Activated naive CD4-positive, alpha-beta T cell treated with anti-CD3 and anti-CD28 coated beads, Interleukin-2, amount 50 U/mL, for 16 hours (primary cell): ENCODE results near the gene SEPTIN6.
"Not testable (repeated sequence)": the region's sequence is repeated elsewhere in the genome, so short reads cannot be mapped to it uniquely, and the experiment has no call there.

Source experiments
- DNase-seq: peaks from one replicate; pipeline ENCODE4 v3.0.0-alpha.2; 2020

The SEPTIN6 gene

DNA sequence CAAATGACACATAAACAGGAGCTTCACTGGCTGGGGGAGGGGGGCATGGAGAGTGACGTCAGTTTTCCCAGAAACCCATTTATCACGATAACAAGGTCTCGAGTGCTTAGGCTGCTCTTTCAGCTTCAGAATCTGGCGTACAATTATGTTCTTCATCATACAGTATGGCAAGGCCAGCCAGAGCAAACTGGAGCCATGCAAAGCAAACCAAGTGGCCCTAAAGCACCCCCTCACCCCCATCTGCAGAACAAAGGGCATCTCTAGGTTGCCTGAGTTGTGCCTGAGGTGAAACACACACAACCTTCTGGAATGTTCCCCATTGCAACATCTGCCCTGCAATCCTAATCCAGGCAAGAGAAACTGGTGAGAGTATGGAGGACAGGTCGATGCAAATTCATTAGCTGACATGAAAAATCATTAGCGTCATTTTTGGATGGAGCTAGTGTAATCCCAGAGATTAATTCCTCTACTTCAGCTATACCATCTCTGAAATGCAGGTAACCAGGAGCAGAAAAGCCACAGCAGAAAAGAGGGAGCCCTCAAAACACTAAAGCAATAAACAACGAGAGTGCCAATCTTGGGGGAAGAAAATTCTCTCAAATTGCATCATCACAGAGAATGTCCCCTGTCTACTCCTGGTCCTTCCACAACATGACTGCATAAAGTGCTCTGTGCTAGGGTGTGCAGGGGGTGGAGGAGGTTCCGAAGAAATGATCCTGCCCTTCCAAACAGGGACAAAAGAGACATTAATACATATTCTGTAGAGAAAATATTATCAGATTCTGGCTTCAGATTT is 1.8 kb downstream of the SEPTIN6 start:
- DNase-seq = peak; percentile 73

DNA sequence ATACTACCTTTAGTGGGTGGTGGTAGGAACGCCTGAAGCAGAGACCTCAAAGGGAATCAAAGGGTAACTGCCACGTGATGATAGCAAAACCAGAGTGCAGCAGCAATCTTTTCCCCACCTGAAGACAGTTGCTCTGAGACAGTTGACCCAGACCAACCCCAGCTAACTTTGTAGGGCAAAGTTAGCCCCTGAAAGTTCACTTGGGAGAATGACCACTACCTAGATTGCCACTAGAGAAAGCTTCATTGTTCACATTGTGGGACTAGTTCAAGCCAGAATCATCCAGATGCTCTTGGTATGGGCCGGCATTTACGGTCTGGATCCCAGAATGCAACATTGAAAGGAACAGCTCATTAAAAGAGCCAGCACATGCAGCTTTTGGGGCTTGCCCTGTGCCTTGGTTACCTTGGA is 4.1 kb downstream of the SEPTIN6 start:
- peak; percentile 31 for DNase-seq

DNA sequence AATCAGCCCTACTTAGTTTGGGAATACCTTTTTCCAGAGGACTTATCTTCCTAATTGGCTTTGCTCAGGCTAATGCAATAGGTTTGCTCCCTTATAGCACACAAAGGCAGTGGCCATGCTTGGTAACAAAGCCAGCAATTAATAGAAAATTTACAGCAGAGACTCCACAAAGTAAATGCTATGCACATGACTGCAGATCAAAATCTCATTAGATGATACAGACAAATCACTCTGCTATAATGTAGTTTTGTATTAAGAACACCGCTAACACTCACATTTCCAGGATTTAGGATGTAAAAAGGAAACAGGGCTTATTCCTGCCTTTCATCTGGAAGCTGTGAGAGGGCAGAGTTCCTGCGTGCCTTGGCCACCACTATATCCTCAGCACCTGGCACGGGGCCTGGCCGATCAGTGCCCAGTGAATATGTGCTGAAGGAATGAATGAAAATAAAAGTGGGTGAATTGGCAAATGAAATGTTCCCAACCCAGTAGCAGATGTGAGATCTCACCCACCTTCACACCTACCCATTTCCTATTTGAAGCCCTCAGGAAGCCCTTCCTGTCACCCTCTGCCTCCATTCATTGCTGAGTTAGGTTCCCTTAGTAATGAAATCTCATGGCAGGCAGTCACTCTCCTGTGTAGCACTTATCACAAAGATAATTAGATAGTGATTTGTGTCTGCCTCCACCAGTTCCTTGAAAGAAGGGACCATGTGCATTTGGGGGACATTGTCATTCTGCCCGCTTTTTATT is 5.1 kb downstream of the SEPTIN6 start:
- no peak for DNase-seq

GRCh38 chrX:119686087-119686691 is 6.8 kb downstream of the SEPTIN6 start:
- no peak for DNase-seq

- DNase-seq = no peak
Measured at GRCh38 chrX:119685225-119686066, 7.5 kb downstream of the SEPTIN6 start.

DNA sequence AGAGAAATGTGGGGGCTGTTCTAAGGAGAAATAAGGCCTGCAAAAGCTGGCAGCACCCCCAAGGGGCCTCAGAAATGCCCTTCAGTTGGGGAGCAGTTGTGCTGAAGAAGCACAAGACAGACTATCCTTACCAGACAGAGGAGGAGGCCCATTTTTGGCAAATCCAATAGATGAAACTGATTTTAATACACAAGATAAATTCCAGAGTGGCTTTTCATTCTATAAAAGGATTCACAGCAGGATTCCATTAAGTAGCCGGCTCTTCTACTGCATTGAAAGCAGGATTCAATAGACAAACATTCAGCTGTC is 8.1 kb downstream of the SEPTIN6 start:
- DNase-seq = no peak

GRCh38 chrX:119684312-119684711 is 8.7 kb downstream of the SEPTIN6 start:
- DNase-seq = not testable (repeated sequence)

- DNase-seq = no peak
Measured at GRCh38 chrX:119682019-119682989, 10.7 kb downstream of the SEPTIN6 start.

- DNase-seq = no peak
Measured at GRCh38 chrX:119677654-119677981, 15.3 kb downstream of the SEPTIN6 start.

DNA sequence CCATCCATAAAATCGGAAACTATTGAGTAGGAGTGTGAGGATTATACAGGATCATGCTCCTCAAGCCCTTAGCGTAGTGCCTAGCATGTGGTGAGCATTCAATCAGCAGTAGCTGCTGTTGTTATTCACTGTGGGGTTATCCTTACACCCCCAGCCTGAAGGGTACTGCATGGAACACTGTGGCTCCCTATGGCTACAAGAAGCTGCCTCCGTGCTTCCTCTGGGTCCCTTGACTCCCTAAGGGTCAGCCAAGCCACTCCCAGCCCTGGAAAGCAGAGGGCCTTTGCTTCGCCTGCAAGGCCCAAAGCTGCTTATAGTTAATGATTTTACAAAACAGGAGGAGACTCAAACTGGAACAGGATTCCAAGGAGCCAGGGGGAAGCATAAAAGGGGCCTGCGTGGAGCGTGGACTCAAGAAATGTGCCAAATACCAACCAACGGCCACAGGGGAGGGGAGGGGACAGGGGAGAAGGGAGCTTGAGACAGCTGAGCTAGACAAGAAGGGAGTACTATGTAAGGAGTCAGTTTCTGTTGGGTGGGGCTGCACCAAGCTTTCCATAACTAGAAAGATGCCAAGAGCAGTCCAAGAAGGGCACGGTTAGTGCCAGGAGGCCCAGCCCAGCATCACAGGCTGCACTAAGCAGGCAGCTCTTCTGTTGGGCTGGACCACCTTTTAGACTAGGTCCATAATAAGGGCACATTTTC is 15.9 kb downstream of the SEPTIN6 start:
- no peak for DNase-seq

- DNase-seq = no peak
Measured at GRCh38 chrX:119673336-119673735, 19.6 kb downstream of the SEPTIN6 start.

DNA sequence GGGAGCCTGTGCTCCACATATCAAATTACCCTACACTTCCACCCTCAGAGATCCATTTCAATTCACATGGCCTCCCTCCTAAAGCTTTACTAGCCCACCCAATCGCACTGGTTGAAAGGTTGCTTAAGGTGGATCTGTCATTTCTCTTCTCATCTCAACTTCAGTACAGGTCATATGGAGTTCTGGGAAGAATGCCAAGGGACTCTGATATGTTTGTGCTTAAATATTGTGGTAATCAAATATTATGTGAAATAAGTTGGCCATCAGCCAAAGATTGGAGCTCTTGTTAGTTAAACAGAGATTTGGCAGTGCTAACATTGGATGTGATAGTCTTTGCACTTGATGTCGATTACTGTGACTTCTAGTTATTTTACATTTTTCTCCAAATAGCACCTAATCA is 20.5 kb downstream of the SEPTIN6 start:
- DNase-seq = no peak

DNA sequence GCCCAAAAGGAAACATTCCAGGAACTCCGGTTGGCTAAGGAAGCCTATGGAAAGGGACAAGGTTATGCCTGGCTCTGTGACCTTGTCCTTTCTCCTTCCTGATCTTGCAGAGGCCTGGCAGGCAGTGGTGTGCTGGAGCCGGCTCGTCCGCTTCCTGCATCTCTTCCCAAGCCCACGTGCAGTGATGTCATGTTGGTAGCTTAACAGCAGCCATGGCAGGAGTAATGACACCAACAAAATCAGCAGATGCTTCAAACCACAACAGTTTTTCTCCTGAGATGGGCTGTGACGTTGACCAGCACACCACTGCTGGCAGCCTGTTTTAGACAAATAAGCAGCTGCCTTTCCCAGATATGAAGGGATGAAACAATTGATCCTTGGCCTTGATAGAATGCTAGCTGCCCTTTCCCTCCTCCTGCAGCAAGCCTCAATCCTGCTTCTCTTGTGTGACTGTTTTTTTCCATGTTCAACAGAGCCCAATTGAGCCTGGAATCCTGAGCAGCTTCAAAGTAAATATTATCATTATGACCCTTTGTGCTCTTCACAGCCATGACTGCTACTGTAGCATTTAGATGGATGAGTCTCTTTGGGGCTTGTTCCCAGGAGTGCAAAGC is 23.4 kb downstream of the SEPTIN6 start:
- no peak for DNase-seq

GRCh38 chrX:119667111-119667878 is 25.7 kb downstream of the SEPTIN6 start:
- no peak for DNase-seq

- DNase-seq = not testable (repeated sequence)
Measured at GRCh38 chrX:119664877-119665276, 28.1 kb downstream of the SEPTIN6 start.

- DNase-seq = no peak
Measured at GRCh38 chrX:119661486-119661885, 31.5 kb downstream of the SEPTIN6 start.

- DNase-seq = no peak
Measured at GRCh38 chrX:119659522-119659921, 33.4 kb downstream of the SEPTIN6 start.

GRCh38 chrX:119655125-119655524 is 37.8 kb downstream of the SEPTIN6 start:
- peak; percentile 71 for DNase-seq

- peak; percentile 19 for DNase-seq
Measured at GRCh38 chrX:119654112-119654531, 38.8 kb downstream of the SEPTIN6 start.

- DNase-seq = no peak
Measured at GRCh38 chrX:119648421-119648775, 44.6 kb downstream of the SEPTIN6 start.
